H9 (cell line): ENCODE measurements around the gene TFB1M. TPM values are rescaled to one million over a fixed set of nuclear protein-coding genes. Genes with fewer than 3 reads are reported as not detected.

ENCODE experiments used
- DNase-seq: peaks from one replicate; pipeline ENCODE4 v3.0.0-alpha.2; 2017
- H2AFZ ChIP-seq: one replicate; pipeline ENCODE4 v1.6.1; 2013; ENCODE audit warnings: mild to moderate bottlenecking, low read length, control low read depth, moderate library complexity
- H2AK5ac ChIP-seq: 2 replicates; pipeline ENCODE4 v1.6.1; 2013; ENCODE audit warnings: low read length, control low read depth, mixed read lengths; ENCODE audit not compliant: insufficient read length
- H2BK120ac ChIP-seq: one replicate; pipeline ENCODE4 v1.6.1; 2013; ENCODE audit warnings: low read depth, mild to moderate bottlenecking, low read length, control low read depth, inconsistent platforms; ENCODE audit not compliant: poor library complexity, severe bottlenecking
- H2BK12ac ChIP-seq: 2 replicates; pipeline ENCODE4 v1.6.1; 2013; ENCODE audit warnings: low read length, control low read depth, mixed read lengths, low read depth; ENCODE audit not compliant: insufficient read length
- H2BK15ac ChIP-seq: 2 replicates; pipeline ENCODE4 v1.6.1; 2013; ENCODE audit warnings: low read depth, low read length, control low read depth
- H2BK20ac ChIP-seq: one replicate; pipeline ENCODE4 v1.6.1; 2013; ENCODE audit warnings: low read depth, mild to moderate bottlenecking, low read length, control low read depth, inconsistent platforms; ENCODE audit not compliant: poor library complexity, severe bottlenecking
- H2BK5ac ChIP-seq: 2 replicates; pipeline ENCODE4 v1.6.1; 2013; ENCODE audit warnings: low read length, control low read depth, mixed read lengths; ENCODE audit not compliant: insufficient read length
- H3K14ac ChIP-seq: 2 replicates; pipeline ENCODE4 v1.6.1; 2013; ENCODE audit warnings: low read length, control low read depth; ENCODE audit not compliant: insufficient read depth
- H3K18ac ChIP-seq: 2 replicates; pipeline ENCODE4 v1.6.1; 2013; ENCODE audit warnings: low read depth, mild to moderate bottlenecking, mixed read lengths, low read length, control low read depth; ENCODE audit not compliant: insufficient read length
- H3K23ac ChIP-seq: 2 replicates; pipeline ENCODE4 v1.6.1; 2013; ENCODE audit warnings: low read length, control low read depth, mixed read lengths, low read depth; ENCODE audit not compliant: insufficient read length
- H3K23me2 ChIP-seq: 2 replicates; pipeline ENCODE4 v1.6.1; 2013; ENCODE audit warnings: low read depth, mild to moderate bottlenecking, mixed read lengths, low read length, control low read depth; ENCODE audit not compliant: insufficient read length, poor library complexity, severe bottlenecking
- H3K27ac ChIP-seq: 2 replicates; pipeline ENCODE4 v1.5.1; 2013; ENCODE audit warnings: low read length, control low read depth, mixed read lengths, low read depth; ENCODE audit not compliant: insufficient read length
- H3K27me3 ChIP-seq: 2 replicates; pipeline ENCODE4 v1.6.1; 2013; ENCODE audit warnings: low read length, control low read depth, inconsistent platforms; ENCODE audit not compliant: insufficient read depth
- H3K4ac ChIP-seq: 2 replicates; pipeline ENCODE4 v1.6.1; 2013; ENCODE audit warnings: low read depth, mild to moderate bottlenecking, control low read depth, inconsistent platforms, low read length, moderate library complexity
- H3K4me1 ChIP-seq: 2 replicates; pipeline ENCODE4 v1.6.1; 2013; ENCODE audit warnings: low read length, control low read depth, inconsistent platforms; ENCODE audit not compliant: insufficient read depth
- H3K4me2 ChIP-seq: 2 replicates; pipeline ENCODE4 v1.6.1; 2013; ENCODE audit warnings: low read length, control low read depth, mixed read lengths; ENCODE audit not compliant: insufficient read length, insufficient read depth
- H3K56ac ChIP-seq: 2 replicates; pipeline ENCODE4 v1.6.1; 2013; ENCODE audit warnings: low read depth, mild to moderate bottlenecking, mixed read lengths, low read length, control low read depth; ENCODE audit not compliant: insufficient read length
- H3K79me1 ChIP-seq: 2 replicates; pipeline ENCODE4 v1.6.1; 2013; ENCODE audit warnings: low read depth, mild to moderate bottlenecking, moderate library complexity, low read length, control low read depth, inconsistent platforms; ENCODE audit not compliant: insufficient read depth, poor library complexity, severe bottlenecking
- H3K79me2 ChIP-seq: 2 replicates; pipeline ENCODE4 v1.6.1; 2013; ENCODE audit warnings: low read length, control low read depth, inconsistent platforms; ENCODE audit not compliant: insufficient read depth
- H3K9ac ChIP-seq: 2 replicates; pipeline ENCODE4 v1.6.1; 2013; ENCODE audit warnings: low read length, control low read depth, mixed read lengths; ENCODE audit not compliant: insufficient read length; ENCODE audit errors: extremely low read depth
- H3K9me3 ChIP-seq: one replicate; pipeline ENCODE4 v1.6.1; 2013; ENCODE audit warnings: low read depth, low read length, inconsistent platforms; ENCODE audit not compliant: control insufficient read depth
- H3T11ph ChIP-seq: one replicate; pipeline ENCODE4 v1.6.1; 2013; ENCODE audit warnings: mild to moderate bottlenecking, low read length, control low read depth, inconsistent platforms
- H4K20me1 ChIP-seq: one replicate; pipeline ENCODE4 v1.6.1; 2013; ENCODE audit not compliant: control insufficient read depth, insufficient read length, insufficient read depth
- H4K5ac ChIP-seq: 2 replicates; pipeline ENCODE4 v1.6.1; 2013; ENCODE audit warnings: low read depth, mild to moderate bottlenecking, mixed read lengths, low read length, control low read depth; ENCODE audit not compliant: insufficient read length
- H4K8ac ChIP-seq: replicated peaks from 2 replicates; pipeline ENCODE4 v1.6.1; 2013; ENCODE audit warnings: low read length, control low read depth, mixed read lengths, low read depth; ENCODE audit not compliant: insufficient read length
- H4K91ac ChIP-seq: 2 replicates; pipeline ENCODE4 v1.6.1; 2013; ENCODE audit warnings: low read depth, mild to moderate bottlenecking, moderate library complexity, mixed read lengths, low read length, control low read depth; ENCODE audit not compliant: insufficient read length
- H3K27ac Mint-ChIP-seq, 3 experiments: 2 replicates in 2 of 3; 3 replicates in 1 of 3; pipeline ENCODE4 v1.8.0; 2020 to 2021; ENCODE audit warnings: mixed read lengths in 3 of 3, mild to moderate bottlenecking in 1 of 3, moderate library complexity in 1 of 3
- H3K27me3 Mint-ChIP-seq: 2 replicates; pipeline ENCODE4 v1.8.0; 2021; ENCODE audit warnings: low read depth, mild to moderate bottlenecking, moderate library complexity, mixed read lengths
- H3K36me3 Mint-ChIP-seq, 3 experiments: 2 replicates in 2 of 3; 3 replicates in 1 of 3; pipeline ENCODE4 v1.8.0; 2020 to 2021; ENCODE audit warnings: low read depth in 3 of 3, mixed read lengths in 3 of 3; ENCODE audit not compliant: insufficient read depth in 1 of 3
- H3K4me1 Mint-ChIP-seq, 2 experiments: 2 replicates each; pipeline ENCODE4 v1.8.0; 2020; ENCODE audit warnings: mixed read lengths in 2 of 2
- H3K4me3 Mint-ChIP-seq, 2 experiments: 2 replicates in 1 of 2; 3 replicates in 1 of 2; pipeline ENCODE4 v1.8.0; 2020 to 2021; ENCODE audit warnings: mild to moderate bottlenecking in 2 of 2, mixed read lengths in 2 of 2, moderate library complexity in 1 of 2
- H3K9me3 Mint-ChIP-seq, 2 experiments: 2 replicates in 1 of 2; 3 replicates in 1 of 2; pipeline ENCODE4 v1.8.0; 2020; ENCODE audit warnings: mild to moderate bottlenecking in 2 of 2, mixed read lengths in 2 of 2, moderate library complexity in 1 of 2
- WGBS: extraction: QIAGEN DNeasy Blood & Tissue Kit; methylation state at CpG from one replicate; pipeline ENCODE4 v1.1.7; 2013; ENCODE audit warnings: missing lambda C conversion rate, low lambda C conversion rate, mixed read lengths; ENCODE audit not compliant: insufficient read length; ENCODE audit errors: extremely low coverage; 5-methylcytosine and 5-hydroxymethylcytosine counted together
- total RNA-seq: library from RNA; stranded (reverse); gene quantifications from 2 replicates; pipeline ENCODE4 v1.2.1, GENCODE V29; 2021
- TF ChIP-seq, protein P1 (sequence below): fragments of 200-600 bp; sonication (generic); conservative IDR thresholded peaks from 3 replicates; pipeline ENCODE4 v1.8.0; 2021; ENCODE audit warnings: antibody characterized with exemption, mild to moderate bottlenecking

Gene TFB1M
- total RNA-seq, 1 experiment from 2014 or later, result 28.6 TPM

DNA sequence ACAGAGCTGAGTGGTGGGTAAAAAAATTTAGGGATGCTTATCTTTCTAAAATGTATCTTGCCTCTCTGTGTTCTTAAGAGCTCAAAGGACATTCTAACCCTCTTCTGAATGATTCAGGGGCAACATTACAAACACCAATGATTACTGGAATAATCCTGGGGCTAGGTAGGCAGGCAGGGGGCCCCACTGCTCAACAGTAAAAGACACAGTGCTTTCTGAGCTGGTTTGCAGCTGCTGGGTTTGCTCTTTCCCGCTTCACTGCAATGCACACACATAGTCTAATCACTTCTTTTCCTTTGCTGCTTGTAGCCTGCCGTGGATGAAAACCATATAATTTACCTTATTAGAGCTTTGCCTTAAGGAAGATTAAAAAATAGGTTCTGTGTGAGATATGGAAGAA lies 26.5 kb downstream of the TFB1M start:
- no CpG with 5 or more reads among the region's 2 CpGs for whole genome bisulfite sequencing
- H3K4me2 ChIP-seq, result no peak overlapping the region
- no peak for DNase-seq
- Mint-ChIP-seq H3K4me3 (no peak overlapping the region), H3K9me3 (no peaks in the 10 kb centered on the region), H3K27ac (peak overlapping the region in 2 of 3 experiments; percentile 22 to 53; a peak in 2 of 7 replicates), H3K36me3 (peaks cover 26 to 66% (median 61%) of the 10 kb centered on the region in 3 experiments), H3K4me1 (peaks cover 0 to 2% of the 10 kb centered on the region in 2 experiments; a peak in 2 of 4 replicates), H3K27me3 (no peaks in the 10 kb centered on the region)
- H3K18ac ChIP-seq, result no peak overlapping the region
- no peak overlapping the region for H3K4ac ChIP-seq
- no peaks in the 10 kb centered on the region for H3K27me3 ChIP-seq
- H4K91ac ChIP-seq, result no peak overlapping the region
- H3K79me2 ChIP-seq, result no peaks in the 10 kb centered on the region
- no peak overlapping the region for H3T11ph ChIP-seq
- no peak overlapping the region for H2BK15ac ChIP-seq
- no peak overlapping the region for H4K5ac ChIP-seq
- H2AFZ ChIP-seq, result no peak overlapping the region
- H3K9me3 ChIP-seq, result no peaks in the 10 kb centered on the region
- no peak overlapping the region for H3K14ac ChIP-seq
- no peak overlapping the region for H3K9ac ChIP-seq
- H3K27ac ChIP-seq, result no peak overlapping the region
- no peak overlapping the region for H3K56ac ChIP-seq
- TF ChIP-seq, protein P1, sequence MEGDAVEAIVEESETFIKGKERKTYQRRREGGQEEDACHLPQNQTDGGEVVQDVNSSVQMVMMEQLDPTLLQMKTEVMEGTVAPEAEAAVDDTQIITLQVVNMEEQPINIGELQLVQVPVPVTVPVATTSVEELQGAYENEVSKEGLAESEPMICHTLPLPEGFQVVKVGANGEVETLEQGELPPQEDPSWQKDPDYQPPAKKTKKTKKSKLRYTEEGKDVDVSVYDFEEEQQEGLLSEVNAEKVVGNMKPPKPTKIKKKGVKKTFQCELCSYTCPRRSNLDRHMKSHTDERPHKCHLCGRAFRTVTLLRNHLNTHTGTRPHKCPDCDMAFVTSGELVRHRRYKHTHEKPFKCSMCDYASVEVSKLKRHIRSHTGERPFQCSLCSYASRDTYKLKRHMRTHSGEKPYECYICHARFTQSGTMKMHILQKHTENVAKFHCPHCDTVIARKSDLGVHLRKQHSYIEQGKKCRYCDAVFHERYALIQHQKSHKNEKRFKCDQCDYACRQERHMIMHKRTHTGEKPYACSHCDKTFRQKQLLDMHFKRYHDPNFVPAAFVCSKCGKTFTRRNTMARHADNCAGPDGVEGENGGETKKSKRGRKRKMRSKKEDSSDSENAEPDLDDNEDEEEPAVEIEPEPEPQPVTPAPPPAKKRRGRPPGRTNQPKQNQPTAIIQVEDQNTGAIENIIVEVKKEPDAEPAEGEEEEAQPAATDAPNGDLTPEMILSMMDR, result 0 out of 3 replicates have a peak, but pooled peaks have one; percentile 8
- no peak overlapping the region for H2BK120ac ChIP-seq
- no peak overlapping the region for H2AK5ac ChIP-seq
- H2BK12ac ChIP-seq, result no peak overlapping the region
- H3K79me1 ChIP-seq, result no peaks in the 10 kb centered on the region
- H4K20me1 ChIP-seq, result no peaks in the 10 kb centered on the region
- no peak overlapping the region for H4K8ac ChIP-seq
- H2BK5ac ChIP-seq, result no peak overlapping the region
- peaks cover 3% of the 10 kb centered on the region for H3K23me2 ChIP-seq
- H3K23ac ChIP-seq, result no peak overlapping the region
- H2BK20ac ChIP-seq, result no peak overlapping the region
- H3K4me1 ChIP-seq, result no peaks in the 10 kb centered on the region
